Neural progenitor cell (in vitro differentiated cells): Measurements from ENCODE around the gene PDE3A. TPM values are rescaled to one million over a fixed set of nuclear protein-coding genes. Genes with fewer than 3 reads are reported as not detected.

ENCODE experiments used
- DNase-seq: peaks from one replicate; pipeline ENCODE4 v3.0.0-alpha.2; 2016; ENCODE audit warnings: low spot score
- H2AFZ ChIP-seq: fragments of 200-600 bp; sonication (generic); replicated peaks from 2 replicates; pipeline ENCODE4 v1.6.1; 2016; ENCODE audit warnings: antibody characterized with exemption
- H3F3A ChIP-seq: fragments of 200-600 bp; sonication (generic); 2 replicates; pipeline ENCODE4 v1.6.1; 2016; ENCODE audit warnings: antibody characterized with exemption, low read depth
- H3K27ac ChIP-seq: fragments of 200-600 bp; sonication (generic); 2 replicates; pipeline ENCODE4 v1.5.1; 2016; ENCODE audit warnings: mild to moderate bottlenecking
- H3K27me3 ChIP-seq: fragments of 200-600 bp; sonication (generic); 2 replicates; pipeline ENCODE4 v1.6.1; 2016; ENCODE audit warnings: mild to moderate bottlenecking, moderate library complexity
- H3K36me3 ChIP-seq: fragments of 200-600 bp; sonication (generic); 2 replicates; pipeline ENCODE4 v1.5.1; 2016
- H3K4me1 ChIP-seq: fragments of 200-600 bp; sonication (generic); 2 replicates; pipeline ENCODE4 v1.6.1; 2016; ENCODE audit warnings: mixed run types
- H3K4me2 ChIP-seq: fragments of 200-600 bp; sonication (generic); 2 replicates; pipeline ENCODE4 v1.6.1; 2016
- H3K4me3 ChIP-seq: fragments of 200-600 bp; sonication (generic); 2 replicates; pipeline ENCODE4 v1.5.1; 2016
- H3K79me2 ChIP-seq: fragments of 200-600 bp; sonication (generic); 2 replicates; pipeline ENCODE4 v1.6.1; 2016; ENCODE audit warnings: low read depth
- H3K9ac ChIP-seq: fragments of 200-600 bp; sonication (generic); 2 replicates; pipeline ENCODE4 v1.6.1; 2016
- H3K9me3 ChIP-seq: fragments of 200-600 bp; sonication (generic); 2 replicates; pipeline ENCODE4 v1.5.1; 2016; ENCODE audit warnings: low read depth
- H4K20me1 ChIP-seq: fragments of 200-600 bp; sonication (generic); 2 replicates; pipeline ENCODE4 v1.6.1; 2016; ENCODE audit warnings: low read depth
- H3K27ac Mint-ChIP-seq: 3 replicates; pipeline ENCODE4 v1.8.0; 2021; ENCODE audit warnings: mixed read lengths
- H3K27me3 Mint-ChIP-seq: 2 replicates; pipeline ENCODE4 v1.8.0; 2022; ENCODE audit warnings: low read depth, mild to moderate bottlenecking, inconsistent platforms, moderate library complexity, mixed read lengths; ENCODE audit not compliant: insufficient read depth
- H3K36me3 Mint-ChIP-seq: 3 replicates; pipeline ENCODE4 v1.8.0; 2021; ENCODE audit warnings: mixed read lengths
- H3K4me1 Mint-ChIP-seq: 3 replicates; pipeline ENCODE4 v1.8.0; 2021; ENCODE audit warnings: mixed read lengths
- H3K4me3 Mint-ChIP-seq: 3 replicates; pipeline ENCODE4 v1.8.0; 2021; ENCODE audit warnings: mild to moderate bottlenecking, moderate library complexity, mixed read lengths
- H3K9me3 Mint-ChIP-seq: 3 replicates; pipeline ENCODE4 v1.8.0; 2020; ENCODE audit warnings: mixed read lengths
- EZH2 ChIP-seq: fragments of 200-600 bp; sonication (generic); IDR thresholded peaks from 2 replicates; pipeline ENCODE4 v1.6.1; 2017; ENCODE audit warnings: antibody characterized with exemption, mild to moderate bottlenecking, moderate library complexity
- EZH2phosphoT487 ChIP-seq: fragments of 200-600 bp; sonication (generic); IDR thresholded peaks from 2 replicates; pipeline ENCODE4 v1.6.1; 2017; ENCODE audit warnings: antibody characterized with exemption
- total RNA-seq: library from RNA; depleted of rRNA; stranded (reverse); fragments of >200 nt; gene quantifications from 2 replicates; pipeline ENCODE4 v1.2.3, GENCODE V29; 2015; ENCODE audit warnings: low replicate concordance
- TF ChIP-seq, protein P1 (sequence below): fragments of 200-600 bp; sonication (generic); IDR thresholded peaks from 2 replicates; pipeline ENCODE4 v1.5.1; 2017; ENCODE audit warnings: antibody characterized with exemption, mild to moderate bottlenecking

The PDE3A gene
- total RNA-seq, 1 donor from 2014 or later = 0.47 TPM

DNA sequence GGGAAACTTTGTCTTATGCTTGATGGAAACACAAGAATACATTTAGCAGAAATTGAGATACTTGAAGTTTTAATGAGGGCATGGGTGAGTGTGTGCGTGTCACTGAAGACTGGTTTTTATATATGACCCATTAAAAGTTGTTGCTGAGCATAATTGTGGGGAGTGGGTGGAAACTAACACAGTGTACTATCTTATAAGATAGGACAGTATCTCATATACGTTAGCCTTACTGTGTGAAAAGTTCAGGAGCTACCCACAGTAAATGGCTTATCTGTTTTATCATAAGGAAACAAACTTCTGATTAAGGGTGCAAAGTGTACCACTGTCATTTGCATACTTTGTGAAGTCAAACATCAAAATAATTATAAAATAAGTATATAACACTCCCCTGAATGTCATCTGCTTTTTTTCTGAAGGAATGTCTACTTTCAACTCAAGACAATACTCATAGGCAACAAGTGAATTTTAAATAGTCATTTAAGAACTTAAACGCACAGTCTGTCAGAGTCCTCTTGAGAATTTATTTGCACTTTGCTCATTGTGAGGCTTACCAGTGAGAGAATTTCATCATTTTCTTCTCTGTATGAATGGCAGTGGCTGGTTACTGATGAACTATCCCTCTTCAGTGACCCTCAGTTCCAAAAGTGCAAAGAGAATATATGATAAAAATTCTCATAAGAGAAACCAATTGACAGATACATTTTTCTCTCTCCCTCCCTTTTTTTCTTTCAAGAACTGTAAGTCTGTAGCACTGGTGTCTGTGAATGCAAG, 4.2 kb downstream of the PDE3A start:
- Mint-ChIP-seq H3K36me3 (peaks cover 2% of the 10 kb centered on the region), H3K27ac (no peak overlapping the region), H3K4me3 (no peak overlapping the region), H3K27me3 (no peaks in the 10 kb centered on the region), H3K9me3 (no peaks in the 10 kb centered on the region), H3K4me1 (peaks cover 24% of the 10 kb centered on the region)
- Histone ChIP-seq H3K4me1 (no peaks in the 10 kb centered on the region), H3K4me2 (no peak overlapping the region), H3K36me3 (no peaks in the 10 kb centered on the region), H3K79me2 (no peaks in the 10 kb centered on the region), H3K9ac (no peak overlapping the region), H3K4me3 (no peak overlapping the region), H2AFZ (no peak overlapping the region), H3K27me3 (peaks cover 34% of the 10 kb centered on the region), H3K9me3 (no peaks in the 10 kb centered on the region), H4K20me1 (no peaks in the 10 kb centered on the region), H3F3A (peaks cover 22% of the 10 kb centered on the region), H3K27ac (no peak overlapping the region)
- no peak for DNase-seq
- TF ChIP-seq EZH2phosphoT487 (no peak), EZH2 (no peak)
- TF ChIP-seq, protein P1, sequence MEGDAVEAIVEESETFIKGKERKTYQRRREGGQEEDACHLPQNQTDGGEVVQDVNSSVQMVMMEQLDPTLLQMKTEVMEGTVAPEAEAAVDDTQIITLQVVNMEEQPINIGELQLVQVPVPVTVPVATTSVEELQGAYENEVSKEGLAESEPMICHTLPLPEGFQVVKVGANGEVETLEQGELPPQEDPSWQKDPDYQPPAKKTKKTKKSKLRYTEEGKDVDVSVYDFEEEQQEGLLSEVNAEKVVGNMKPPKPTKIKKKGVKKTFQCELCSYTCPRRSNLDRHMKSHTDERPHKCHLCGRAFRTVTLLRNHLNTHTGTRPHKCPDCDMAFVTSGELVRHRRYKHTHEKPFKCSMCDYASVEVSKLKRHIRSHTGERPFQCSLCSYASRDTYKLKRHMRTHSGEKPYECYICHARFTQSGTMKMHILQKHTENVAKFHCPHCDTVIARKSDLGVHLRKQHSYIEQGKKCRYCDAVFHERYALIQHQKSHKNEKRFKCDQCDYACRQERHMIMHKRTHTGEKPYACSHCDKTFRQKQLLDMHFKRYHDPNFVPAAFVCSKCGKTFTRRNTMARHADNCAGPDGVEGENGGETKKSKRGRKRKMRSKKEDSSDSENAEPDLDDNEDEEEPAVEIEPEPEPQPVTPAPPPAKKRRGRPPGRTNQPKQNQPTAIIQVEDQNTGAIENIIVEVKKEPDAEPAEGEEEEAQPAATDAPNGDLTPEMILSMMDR = no peak

DNA sequence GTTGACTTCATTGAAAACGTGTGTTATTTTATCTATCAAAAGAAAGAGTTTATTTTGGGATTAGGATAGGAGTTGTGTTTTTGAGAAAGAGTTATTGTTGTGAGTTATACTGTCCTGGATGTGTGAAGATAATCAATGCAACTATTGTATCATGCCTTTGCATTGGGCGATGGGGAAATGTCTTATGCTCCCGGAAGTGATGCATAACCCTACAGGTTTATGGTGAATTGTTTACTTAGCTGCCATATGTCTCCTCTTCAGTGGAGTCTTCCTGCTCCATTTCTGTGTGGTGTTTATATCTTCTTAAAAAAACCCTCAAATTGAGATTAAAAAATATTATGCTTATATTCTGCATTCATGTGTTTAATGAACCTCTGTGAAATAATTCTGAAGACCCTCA, 6.5 kb downstream of the PDE3A start:
- peaks cover 21% of the 10 kb centered on the region for H3K4me1 Mint-ChIP-seq
- DNase-seq = no peak
- Histone ChIP-seq H4K20me1 (no peaks in the 10 kb centered on the region), H3K9ac (no peak overlapping the region), H3K9me3 (no peaks in the 10 kb centered on the region), H3K4me3 (no peak overlapping the region), H2AFZ (no peak overlapping the region), H3K79me2 (no peaks in the 10 kb centered on the region), H3K27me3 (peaks cover 24% of the 10 kb centered on the region), H3K36me3 (no peaks in the 10 kb centered on the region), H3K4me1 (no peaks in the 10 kb centered on the region), H3K27ac (no peak overlapping the region), H3K4me2 (no peak overlapping the region), H3F3A (peaks cover 4% of the 10 kb centered on the region)
- H3K27ac Mint-ChIP-seq = no peak overlapping the region
- no peak overlapping the region for H3K4me3 Mint-ChIP-seq
- TF ChIP-seq, protein P1 = no peak
- TF ChIP-seq EZH2 (no peak), EZH2phosphoT487 (no peak)
- H3K9me3 Mint-ChIP-seq = no peaks in the 10 kb centered on the region
- peaks cover 2% of the 10 kb centered on the region for H3K36me3 Mint-ChIP-seq
- H3K27me3 Mint-ChIP-seq = no peaks in the 10 kb centered on the region

DNA sequence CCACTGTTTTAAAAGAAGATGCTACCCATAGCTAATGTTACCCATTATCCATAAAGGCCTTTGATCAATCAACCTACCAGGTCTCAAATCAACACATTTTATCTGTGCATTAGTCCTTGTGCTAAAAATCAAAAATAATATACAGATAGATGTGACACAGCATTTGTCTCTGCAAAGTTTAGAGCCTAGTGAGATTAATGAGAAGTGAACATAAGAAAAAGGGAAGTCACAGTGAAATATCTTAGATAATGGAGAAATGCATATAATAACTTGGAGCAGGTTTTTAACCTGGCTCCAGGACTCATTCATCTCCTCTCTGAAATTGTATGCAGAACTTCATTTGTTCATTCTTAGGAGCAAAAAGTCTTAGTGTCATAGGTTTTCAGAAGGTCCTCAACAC, 7.2 kb downstream of the PDE3A start:
- Histone ChIP-seq H2AFZ (no peak overlapping the region), H3K27ac (no peak overlapping the region), H3K9me3 (no peaks in the 10 kb centered on the region), H4K20me1 (no peaks in the 10 kb centered on the region), H3K9ac (no peak overlapping the region), H3K36me3 (no peaks in the 10 kb centered on the region), H3K79me2 (no peaks in the 10 kb centered on the region), H3K4me1 (no peaks in the 10 kb centered on the region), H3K4me2 (no peak overlapping the region), H3K27me3 (peaks cover 16% of the 10 kb centered on the region), H3K4me3 (no peak overlapping the region), H3F3A (no peaks in the 10 kb centered on the region)
- Mint-ChIP-seq H3K36me3 (no peaks in the 10 kb centered on the region), H3K4me3 (no peak overlapping the region), H3K27ac (no peak overlapping the region), H3K4me1 (peaks cover 18% of the 10 kb centered on the region), H3K27me3 (no peaks in the 10 kb centered on the region), H3K9me3 (no peaks in the 10 kb centered on the region)
- no peak for TF ChIP-seq EZH2
- TF ChIP-seq EZH2phosphoT487 = no peak
- TF ChIP-seq, protein P1 = no peak
- no peak for DNase-seq
